GM19372 (cell line): Measurements from ENCODE around the gene CABLES2.

ENCODE experiments used
- ATAC-seq: cut with Tn5 transposase; IDR thresholded peaks from one replicate; pipeline ENCODE4 v1.9.1; 2021; ENCODE audit warnings: mild to moderate bottlenecking, low read depth, moderate library complexity; ENCODE audit not compliant: unreplicated experiment

Gene CABLES2

DNA sequence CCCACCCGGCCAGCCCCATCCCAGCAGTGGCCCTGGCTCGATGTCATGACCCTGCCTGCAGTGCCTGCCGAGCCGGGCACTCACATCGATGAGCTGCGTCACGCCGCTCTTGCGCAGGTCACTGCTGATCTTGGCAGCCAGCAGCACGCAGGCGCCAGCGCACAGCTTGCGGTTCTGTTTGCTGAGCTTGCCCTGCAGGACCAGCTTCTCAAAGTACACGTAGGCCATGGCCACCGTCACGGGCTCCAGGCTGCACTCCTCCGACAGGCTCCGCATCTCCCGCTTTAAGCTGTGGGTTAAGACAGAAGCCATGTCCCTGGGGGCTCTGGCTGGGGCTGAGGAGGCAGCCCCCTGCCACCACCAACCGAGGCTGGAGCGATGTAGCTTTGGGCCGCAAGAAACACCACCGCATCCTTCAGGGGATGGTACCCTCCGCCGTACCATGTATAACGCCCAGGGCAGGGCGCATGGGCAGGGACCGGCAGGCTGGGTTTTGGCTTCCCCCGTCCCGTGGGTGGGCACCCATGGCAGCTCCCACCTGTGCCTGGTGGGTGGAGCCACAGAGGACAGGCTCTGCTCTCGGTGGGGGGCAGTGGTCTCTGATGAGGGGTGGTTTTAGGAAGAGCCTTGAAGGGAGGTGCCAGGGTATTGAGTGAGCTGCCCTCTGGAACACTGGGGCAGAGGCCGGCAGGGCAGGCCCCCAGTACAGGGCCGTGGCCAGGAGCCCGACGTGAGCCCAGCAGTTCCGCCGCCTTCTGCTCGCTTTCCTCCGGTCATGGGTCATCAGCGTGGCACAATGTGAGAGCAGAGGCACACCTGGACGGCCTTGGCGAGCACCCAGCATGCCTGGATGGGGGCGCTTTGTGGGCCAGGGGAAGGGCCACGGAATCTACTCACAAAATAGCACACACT lies 15.7 kb downstream of the CABLES2 start:
- no peak for ATAC-seq

DNA sequence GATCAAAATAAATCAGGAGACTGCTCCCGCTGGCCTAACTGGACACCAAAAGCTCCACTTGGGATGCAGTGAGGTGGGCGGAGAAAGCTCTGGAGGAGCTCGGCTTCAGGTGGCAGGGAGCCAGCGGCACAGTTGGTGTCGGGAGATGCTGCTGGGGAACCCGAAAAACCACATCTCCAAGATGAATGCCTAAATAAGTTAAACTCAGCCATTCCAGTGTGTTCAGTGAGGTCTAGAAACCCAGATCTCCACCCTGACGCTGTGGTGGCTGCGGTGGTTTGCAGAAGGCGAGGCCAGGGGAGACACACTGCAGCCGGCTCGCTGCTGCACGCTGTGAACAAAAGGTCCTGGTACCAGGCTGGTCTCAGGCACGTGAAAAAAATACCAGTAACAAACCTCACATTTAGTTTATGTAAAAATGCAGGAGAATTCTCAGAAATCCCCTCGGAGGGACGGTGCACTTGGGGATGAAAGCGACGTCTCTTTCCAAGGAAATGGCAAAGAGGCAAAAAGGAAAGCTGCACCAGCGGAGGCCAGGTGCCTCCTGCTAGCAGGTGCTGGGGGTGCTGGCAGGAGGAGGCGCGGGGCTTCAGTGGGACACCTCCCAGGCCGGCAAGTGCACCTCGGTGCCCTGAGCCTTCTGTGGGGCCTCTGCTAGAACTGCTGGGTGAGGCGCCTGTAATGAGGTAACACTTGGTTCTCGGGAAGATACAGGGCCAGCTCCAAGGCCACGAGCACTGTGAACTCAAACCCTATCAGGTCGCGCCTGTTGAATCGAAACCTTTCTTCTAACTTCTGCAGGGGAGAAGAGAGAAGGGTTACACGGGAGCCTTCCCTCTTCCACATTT lies 16.5 kb downstream of the CABLES2 start:
- ATAC-seq = no peak

DNA sequence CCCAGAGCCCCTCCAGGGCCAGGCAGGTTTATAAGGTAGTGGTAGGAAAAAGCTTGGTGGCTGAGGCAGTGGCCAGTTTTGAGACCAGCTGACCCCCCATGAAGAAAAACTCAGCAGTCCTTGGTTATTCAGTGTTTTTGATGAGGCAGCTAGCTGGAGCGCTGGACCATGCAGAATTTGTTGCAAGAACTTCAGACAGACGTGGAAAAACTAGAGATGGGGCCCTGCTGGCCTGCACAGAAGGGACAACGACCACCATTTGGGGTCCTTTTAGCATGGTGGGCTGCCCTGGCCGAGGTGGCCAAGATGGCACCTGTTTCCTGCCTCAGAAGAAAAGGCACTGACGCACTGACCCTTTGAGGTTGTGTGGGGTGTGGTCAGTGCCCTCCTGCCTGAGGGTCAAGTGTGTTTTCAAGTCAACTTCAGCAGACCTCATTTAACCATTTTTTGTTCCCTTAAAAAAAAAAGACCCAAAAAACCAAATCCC lies 17.4 kb downstream of the CABLES2 start:
- ATAC-seq = no peak

DNA sequence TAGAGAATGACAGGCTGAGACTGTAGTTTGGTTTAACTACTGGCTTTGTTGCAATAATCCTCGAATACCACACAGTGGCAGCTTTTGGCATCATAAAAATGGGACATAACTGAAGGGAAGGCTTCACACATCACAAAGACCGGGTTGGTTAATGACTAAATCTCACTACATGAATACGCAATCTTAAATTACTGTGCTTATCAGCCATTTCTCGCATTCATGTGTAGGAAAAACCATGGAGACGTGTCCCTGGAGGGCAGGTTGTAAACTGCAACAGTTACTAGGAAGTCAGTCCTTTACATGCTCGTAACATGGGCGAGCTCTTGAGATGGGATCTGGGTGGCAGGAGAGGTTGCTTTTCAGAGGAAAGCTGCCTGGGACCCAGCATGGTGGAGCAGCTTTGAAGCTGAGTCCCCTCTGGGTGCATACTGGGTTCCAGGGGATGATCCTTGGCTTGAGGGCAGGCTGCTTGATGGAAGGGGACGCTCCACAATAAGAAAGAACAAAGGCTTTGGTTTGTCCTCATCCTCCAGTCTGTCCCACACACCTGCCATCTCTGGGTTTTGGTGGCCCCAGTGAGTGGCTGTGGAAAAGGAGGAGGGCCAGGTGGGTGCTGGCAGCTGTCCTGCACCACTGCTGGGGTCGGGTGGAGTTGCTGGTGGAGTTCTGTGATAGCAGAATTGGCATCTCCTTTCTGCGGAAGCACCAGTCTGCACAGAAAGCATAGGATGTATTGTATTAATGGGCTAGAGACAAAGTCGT lies 18.1 kb downstream of the CABLES2 start:
- no peak for ATAC-seq

DNA sequence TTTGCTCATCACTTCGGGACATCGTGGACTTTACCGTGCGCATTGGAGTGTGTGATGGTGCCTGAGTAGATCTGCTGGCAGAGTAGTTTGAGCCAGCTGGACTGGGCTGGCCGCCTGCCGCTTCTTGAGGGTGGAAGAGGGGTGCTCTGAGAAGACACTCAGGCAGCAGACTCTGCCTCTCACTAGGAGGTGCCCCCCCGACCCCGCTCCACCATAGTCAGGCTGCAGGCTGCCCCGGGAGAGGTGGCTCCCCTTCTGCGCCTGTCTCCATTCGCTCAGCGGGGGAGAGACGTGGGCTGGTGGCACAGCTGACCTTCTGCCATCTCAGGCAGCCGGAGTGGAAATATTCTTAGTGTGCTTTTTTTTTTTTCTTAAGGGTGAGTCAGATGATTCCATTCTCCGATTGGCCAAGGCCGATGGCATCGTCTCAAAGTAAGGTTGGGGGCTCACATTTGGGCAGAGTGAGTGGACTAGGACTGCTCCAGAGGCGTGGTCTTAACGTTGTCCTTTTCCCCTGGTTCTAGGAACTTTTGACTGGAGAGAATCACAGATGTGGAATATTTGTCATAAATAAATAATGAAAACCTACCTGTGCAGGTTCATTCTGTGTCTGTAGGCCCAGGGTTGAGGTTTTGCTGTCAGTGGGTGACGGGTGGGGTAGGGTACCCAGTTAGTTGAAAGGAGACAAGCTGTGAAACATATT lies 19.0 kb downstream of the CABLES2 start:
- no peak for ATAC-seq

DNA sequence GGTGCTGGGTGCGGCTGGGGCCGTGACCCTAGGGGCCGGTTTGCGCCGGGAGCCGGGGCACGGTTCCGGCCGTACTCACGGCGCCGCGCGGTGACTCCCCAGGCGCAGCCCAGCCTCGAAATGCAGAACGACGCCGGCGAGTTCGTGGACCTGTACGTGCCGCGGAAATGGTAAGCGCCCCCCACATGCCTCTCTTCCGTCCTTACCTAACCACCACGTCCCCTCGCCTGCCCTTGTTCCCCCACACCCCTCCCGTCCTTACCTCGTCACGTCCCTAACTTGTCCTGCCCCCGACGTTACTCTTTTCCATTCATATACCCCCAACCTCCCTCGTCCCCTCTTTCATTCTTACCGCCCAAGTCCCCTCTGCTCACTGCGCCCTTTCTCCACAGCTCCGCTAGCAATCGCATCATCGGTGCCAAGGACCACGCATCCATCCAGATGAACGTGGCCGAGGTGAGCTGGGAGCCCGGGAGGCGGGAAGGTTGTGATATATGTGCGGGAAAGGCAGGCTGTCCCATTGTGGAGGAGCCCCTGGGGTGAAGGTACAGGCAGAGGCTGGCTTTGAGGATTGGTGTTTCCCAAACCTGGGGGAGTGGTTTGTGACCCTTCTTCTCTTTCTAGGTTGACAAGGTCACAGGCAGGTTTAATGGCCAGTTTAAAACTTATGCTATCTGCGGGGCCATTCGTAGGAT lies 19.7 kb downstream of the CABLES2 start:
- ATAC-seq = no peak

DNA sequence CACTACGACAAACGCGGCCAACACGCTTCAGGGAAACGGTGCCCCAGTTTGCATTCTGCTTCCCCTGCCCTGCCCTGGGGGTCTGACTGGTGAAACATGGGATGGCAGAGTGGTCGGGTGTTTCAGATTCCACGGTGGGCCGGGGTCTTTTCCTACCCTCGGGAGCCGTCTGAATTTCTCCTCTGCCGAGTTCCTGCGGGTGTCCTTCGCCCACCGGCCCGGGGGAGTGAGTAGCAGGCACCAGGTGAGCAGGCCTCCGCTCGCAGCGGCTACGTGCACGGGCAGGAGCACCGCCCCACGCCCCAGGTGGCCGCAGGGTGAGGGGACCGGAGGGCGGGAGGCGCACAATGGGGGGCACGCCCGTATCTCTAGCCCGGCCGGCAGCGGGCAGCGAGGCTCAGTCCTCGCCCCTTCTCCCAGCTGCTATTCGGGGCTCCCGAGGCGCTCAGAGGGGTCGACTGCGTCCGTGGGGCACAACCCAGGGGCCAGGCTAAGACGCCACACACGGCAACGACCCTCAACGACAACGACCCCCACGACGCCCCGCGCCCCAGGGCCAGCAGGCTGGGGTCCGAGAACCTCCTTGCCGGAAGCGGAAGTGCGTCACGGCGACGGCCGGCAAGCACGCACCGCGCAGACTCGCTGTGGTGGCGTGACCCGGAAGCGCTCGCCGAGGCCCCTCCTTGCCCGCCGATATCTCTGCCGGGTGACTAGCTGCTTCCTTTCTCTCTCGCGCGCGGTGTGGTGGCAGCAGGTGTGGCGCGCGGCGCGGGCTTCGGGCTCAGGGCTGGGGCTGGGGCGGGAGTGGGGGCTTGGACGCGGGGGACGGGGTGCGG lies 20.5 kb downstream of the CABLES2 start, which contains the start of gene RPS21:
Gene RPS21 (plus strand): TSS at position 721 of the 836 bp plus-strand sequence. CDS start 236 bp downstream, outside the sequence.
- ATAC-seq = peak; percentile 87

DNA sequence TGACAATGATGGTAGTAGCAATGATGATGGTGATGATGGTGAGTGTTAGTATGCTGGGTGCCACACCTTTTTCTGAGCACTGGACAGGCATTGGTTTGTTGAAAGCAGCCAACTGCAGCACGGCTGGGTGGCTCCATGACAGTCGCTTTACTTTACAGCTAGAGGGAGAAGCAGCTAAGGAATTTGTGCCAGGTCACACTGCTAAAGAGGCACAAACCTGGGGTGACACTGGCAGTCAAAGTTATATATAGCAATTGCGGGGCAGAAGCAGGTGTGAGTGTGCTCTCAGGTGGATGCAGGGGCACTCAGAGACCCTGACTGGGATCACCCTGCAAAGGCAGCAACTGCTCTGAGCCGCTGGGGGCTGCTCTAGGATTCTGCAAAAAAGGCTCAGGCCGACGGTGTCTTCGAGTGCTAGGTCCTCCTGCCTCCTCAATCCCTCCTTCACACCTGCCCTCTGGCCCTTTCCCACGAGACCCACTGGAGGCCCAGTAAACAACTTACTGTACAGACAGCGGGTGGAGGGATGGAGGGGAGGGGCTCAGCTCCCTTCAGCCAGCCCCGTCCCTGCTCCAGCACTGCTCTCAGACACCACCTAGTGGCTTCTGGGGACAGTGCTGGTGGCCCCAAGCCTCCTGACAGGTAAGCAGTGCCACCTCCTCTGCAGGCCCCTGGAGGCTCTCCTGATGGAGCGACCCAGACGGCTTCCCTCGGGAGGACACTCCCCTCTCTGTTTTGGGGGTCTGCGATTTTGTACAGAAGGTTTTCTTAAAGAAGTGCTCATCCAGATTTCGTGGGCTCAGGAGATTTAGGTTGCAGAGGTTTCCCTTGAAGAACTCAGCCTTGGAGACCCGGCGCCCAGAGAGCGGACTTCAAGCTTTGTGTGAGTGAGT lies 24.5 kb downstream of the CABLES2 start:
- ATAC-seq = peak; percentile 51

DNA sequence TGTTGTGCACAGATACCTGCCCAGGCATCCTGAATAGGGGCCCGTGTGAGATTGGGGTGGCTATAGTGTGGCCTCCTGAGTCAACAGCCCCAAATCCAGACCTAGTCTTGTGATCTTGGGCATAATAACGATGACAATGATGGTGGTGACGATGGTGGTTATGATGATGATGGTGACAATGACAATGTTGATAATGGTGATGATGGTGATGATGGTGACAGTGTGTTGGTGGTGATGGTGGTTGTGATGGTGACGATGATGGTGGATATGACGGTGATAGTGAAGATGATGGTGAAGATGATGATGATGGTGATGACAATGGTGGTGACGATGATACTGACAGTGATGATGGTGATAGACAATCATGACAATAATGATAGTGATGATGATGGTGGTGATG lies 25.2 kb downstream of the CABLES2 start:
- no peak for ATAC-seq

DNA sequence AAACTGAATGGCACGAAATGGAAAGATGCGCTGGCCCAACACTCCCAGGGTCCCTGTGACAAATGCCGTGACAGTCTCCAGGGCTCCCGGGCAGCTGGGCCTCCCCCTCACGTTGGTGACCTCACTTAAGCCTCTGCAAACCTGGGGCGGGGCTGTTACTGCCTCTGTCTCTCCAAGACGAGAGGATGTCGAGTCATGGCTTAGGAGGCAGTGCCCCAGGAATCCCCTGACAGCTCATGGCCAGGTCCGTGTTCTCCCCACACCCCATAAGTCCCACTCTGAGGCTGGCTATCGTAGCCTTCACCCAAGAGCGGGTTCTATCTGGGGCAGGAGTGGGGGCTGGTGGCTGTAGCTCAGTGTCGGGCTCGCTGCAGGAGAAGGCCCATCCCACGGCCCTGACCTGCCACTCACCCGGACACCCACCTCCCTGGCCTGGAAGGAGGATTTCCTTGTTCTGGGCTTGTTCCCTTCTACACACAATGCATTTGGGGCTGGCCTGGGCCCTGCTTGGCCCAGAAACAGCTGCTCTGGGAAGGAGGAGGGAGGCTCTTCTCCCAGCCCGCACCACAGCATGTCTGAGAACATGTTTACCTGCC lies 25.8 kb downstream of the CABLES2 start:
- ATAC-seq = no peak

DNA sequence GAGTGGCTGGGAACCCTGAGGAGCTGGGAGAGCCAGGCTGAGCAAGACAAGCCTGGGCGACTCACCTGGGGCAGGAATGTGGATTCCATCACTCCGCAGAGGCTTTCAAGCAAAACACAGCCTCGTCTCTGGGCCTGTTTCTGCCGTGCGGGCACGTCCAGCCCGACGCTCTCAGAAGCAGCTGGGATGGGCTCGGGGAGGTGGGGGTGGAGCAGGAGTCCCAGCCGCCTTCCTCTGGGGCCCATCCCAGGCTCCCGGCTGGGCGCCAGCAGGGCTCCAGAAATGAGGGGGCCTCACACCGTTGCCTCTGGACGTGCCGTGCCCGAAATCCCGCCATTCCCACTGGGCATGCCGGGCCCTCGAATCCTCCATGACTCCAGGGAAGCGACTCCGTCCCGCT lies 28.9 kb downstream of the CABLES2 start:
- ATAC-seq = no peak

DNA sequence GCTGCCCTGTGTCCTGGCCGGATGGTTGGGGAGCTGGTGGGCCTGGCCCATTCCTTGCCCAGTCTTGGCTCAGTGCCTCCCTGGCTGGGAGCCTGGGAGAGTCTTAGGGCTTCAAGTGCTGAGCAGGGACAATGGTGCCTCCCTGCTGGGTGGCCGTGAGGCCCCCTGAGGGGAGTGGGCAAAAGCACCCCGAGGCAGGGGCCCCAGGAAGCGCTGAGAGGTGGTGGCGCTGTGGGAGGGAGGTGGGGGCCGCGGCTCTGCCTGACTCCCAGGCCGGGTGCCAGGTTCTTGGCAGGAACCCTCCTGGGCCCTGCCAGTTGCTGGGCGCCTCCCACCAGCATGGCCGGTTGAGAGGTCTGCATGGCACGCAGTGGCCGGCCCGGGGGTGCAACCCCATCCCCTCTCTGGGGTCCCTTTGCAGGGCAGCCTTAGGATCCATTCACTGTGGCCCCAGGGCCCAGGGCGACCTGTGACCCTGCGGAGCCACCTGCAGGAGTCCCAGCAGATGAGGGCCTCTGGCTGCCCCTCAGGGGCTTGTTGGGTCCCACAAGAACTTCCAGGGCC lies 29.4 kb downstream of the CABLES2 start:
- no peak for ATAC-seq

DNA sequence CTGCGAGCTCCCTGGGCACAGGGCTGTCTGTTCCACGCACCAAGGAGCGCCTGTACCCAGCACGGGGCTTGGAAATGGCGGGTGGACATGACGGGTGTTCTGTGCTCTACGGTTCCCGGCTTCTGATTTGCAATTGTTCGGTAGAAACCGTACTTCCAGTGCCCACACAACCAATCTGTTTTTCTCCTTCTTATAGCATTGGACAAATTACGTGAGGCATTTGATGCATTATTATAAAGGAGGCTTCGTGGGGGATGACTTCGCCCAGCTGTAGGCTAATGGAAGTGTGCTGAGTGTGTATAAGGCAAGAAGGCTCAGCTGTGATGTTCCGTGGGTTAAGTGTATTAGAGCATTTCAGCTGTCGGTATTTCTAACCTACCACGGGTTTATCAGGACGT lies 30.0 kb downstream of the CABLES2 start:
- ATAC-seq = no peak

DNA sequence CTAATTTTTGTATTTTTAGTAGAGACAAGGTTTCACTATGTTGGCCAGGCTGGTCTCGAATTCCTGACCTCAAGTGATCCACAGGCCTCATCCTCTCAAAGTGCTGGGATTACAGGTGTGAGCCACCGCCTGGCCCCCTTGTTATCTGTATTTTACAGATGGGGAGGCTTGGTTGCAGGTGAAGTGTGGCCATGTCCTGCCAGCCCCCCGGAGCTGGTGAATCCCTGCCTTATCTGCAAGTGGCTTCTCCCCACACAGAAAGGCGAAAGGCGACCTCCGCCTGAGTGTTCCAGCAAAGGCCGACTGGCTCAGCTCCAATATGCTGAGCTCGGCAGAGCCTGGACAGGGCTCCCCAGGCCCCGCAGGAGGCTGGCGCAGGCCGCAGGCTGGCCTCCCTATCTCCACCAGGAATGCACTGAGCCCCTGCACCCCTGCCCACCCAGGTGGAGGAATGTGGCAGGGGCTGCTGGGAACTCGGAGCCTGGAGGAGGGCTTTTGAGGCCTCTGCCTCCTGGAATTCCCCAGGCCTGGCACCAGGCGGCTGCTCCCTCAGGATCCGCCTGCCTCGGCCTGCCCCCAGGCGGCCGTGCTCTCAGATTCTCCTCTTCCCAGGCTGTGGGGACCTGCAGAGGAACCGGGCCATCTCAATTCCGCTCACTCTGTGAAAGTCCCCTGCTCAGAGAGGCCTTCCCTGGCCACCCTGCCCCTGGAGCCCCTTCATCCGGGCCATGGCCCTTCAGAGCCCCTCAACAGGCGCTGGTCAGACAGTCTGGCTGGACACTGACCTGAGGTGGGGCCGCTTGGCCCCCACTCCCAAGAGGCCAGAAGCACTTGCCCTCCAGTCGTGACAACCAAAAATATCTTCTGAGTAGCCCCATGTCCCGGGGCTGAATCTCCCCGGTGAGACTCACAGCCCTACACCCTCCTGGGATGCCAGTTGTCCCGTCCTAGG lies 30.7 kb downstream of the CABLES2 start:
- ATAC-seq = no peak

DNA sequence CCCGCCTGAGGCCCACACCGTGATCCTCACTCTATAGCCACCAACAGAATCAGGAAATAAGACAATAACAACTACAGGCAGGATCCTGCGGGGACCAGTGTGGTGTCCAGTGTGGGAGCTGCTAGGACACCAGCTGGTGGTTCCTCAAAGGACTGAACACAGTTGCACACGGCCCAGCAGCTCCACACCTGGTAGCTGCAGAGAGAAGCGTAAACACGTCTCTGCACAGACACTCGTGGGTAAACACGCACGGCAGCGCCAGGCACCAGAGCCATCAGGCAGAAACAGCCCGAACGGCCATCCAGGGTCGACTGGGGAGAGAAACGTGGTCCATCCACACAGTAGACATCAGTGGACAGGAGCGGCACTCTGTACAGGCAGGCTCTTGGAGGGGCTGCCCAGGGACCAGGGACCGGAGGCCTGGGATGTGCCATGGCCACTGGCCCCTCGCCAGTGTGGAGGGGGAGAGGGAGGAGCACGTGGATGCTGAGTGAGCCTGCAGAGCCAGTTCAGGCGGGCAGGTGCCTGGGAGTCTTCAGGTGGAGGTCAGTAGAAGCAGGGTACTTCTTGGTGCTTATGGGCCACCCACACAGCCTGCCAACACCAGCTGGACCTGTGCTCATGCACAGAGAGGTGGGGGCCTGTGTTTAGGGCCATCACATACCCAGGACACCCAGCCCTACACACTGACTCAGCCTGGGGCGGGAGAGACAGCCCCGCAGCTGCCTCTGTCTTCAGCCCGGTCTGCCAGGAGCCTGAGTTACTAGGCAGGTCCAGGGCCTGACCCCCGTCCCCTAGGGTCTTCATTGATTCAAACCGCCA lies 32.5 kb downstream of the CABLES2 start:
- no peak for ATAC-seq
